Smooth muscle cell (in vitro differentiated cells): ENCODE results near the gene ZNRF3. TPM values are rescaled to one million over a fixed set of nuclear protein-coding genes. Genes with fewer than 3 reads are reported as not detected.
"Not testable (repeated sequence)": the region's sequence is repeated elsewhere in the genome, so short reads cannot be mapped to it uniquely, and the experiment has no call there.

Experiments
- DNase-seq: peaks from one replicate; lab custom pipeline; 2025; ENCODE audit not compliant: unreplicated experiment; lab: John Stamatoyannopoulos, UW
- H2AFZ ChIP-seq: fragments of 200-600 bp; sonication (generic); 2 replicates; pipeline ENCODE4 v1.6.0; 2016; ENCODE audit warnings: antibody characterized with exemption, low read depth, mild to moderate bottlenecking
- H3F3A ChIP-seq: fragments of 200-600 bp; sonication (generic); 2 replicates; pipeline ENCODE4 v1.6.0; 2017; ENCODE audit warnings: antibody characterized with exemption, low read depth
- H3K27ac ChIP-seq: fragments of 200-600 bp; sonication (generic); 2 replicates; pipeline ENCODE4 v1.5.1; 2016; ENCODE audit warnings: low read depth, mild to moderate bottlenecking
- H3K27me3 ChIP-seq: fragments of 200-600 bp; sonication (generic); 2 replicates; pipeline ENCODE4 v1.6.1; 2016; ENCODE audit warnings: low read depth, mild to moderate bottlenecking
- H3K36me3 ChIP-seq: fragments of 200-600 bp; sonication (generic); 2 replicates; pipeline ENCODE4 v1.5.1; 2016; ENCODE audit warnings: low read depth
- H3K4me1 ChIP-seq: fragments of 200-600 bp; sonication (generic); 2 replicates; pipeline ENCODE4 v1.5.1; 2016; ENCODE audit warnings: low read depth
- H3K4me2 ChIP-seq: fragments of 200-600 bp; sonication (generic); 2 replicates; pipeline ENCODE4 v1.6.0; 2016; ENCODE audit warnings: mild to moderate bottlenecking
- H3K4me3 ChIP-seq: fragments of 200-600 bp; sonication (generic); 2 replicates; pipeline ENCODE4 v1.5.1; 2016; ENCODE audit warnings: mild to moderate bottlenecking
- H3K79me2 ChIP-seq: fragments of 200-600 bp; sonication (generic); 2 replicates; pipeline ENCODE4 v1.6.0; 2016; ENCODE audit warnings: low read depth, mild to moderate bottlenecking
- H3K9ac ChIP-seq: fragments of 200-600 bp; sonication (generic); 2 replicates; pipeline ENCODE4 v1.6.0; 2016; ENCODE audit warnings: low read depth
- H3K9me3 ChIP-seq: fragments of 200-600 bp; sonication (generic); replicated peaks from 2 replicates; pipeline ENCODE4 v1.5.1; 2016; ENCODE audit warnings: low read depth
- H4K20me1 ChIP-seq: fragments of 200-600 bp; sonication (generic); 2 replicates; pipeline ENCODE4 v1.6.0; 2016; ENCODE audit warnings: low read depth
- CTCF ChIP-seq: fragments of 200-600 bp; sonication (generic); IDR thresholded peaks from 2 replicates; pipeline ENCODE4 v1.5.1; 2017; ENCODE audit warnings: borderline replicate concordance, mild to moderate bottlenecking, antibody characterized with exemption; ENCODE audit not compliant: insufficient read depth, poor library complexity, severe bottlenecking
- WGBS: methylation state at CpG from one replicate; pipeline ENCODE4 v1.1.7; 2016; ENCODE audit warnings: low lambda C conversion rate; 5-methylcytosine and 5-hydroxymethylcytosine counted together
- polyA plus RNA-seq: library from polyadenylated mRNA; unstranded; fragments of >200 nt; fragmentation: Nextera tagmentation; extraction: Ambion mirVana; gene quantifications from 2 replicates; pipeline ENCODE4 v1.2.1, GENCODE V29; 2016
- total RNA-seq: library from RNA; depleted of rRNA; stranded (reverse); fragments of >200 nt; gene quantifications from 2 replicates; pipeline ENCODE4 v1.2.3, GENCODE V29; 2014

The ZNRF3 gene
- total and polyA plus RNA-seq, 2 experiments from 2014 or later: 4.7 to 5.5 TPM

- Histone ChIP-seq H4K20me1 (peaks cover 50% of the 10 kb centered on the region), H3K27me3 (no peaks in the 10 kb centered on the region), H3K4me1 (peaks cover 23% of the 10 kb centered on the region), H3K9me3 (no peaks in the 10 kb centered on the region), H3K4me3 (no peak overlapping the region), H3K36me3 (no peaks in the 10 kb centered on the region), H3K4me2 (no peak overlapping the region), H3K9ac (no peak overlapping the region), H3K79me2 (peaks cover 27% of the 10 kb centered on the region), H3F3A (no peaks in the 10 kb centered on the region), H3K27ac (peak overlapping the region; percentile 68), H2AFZ (no peak overlapping the region)
- no peak for DNase-seq
- no peak for TF ChIP-seq CTCF
These were observed 22.0 kb downstream of the ZNRF3 start for GRCh38 chr22:28905256-28905832.

- no peaks in the 10 kb centered on the region for H3K27me3 ChIP-seq
- no peaks in the 10 kb centered on the region for H3K36me3 ChIP-seq
- H3K79me2 ChIP-seq: peaks cover 26% of the 10 kb centered on the region
- H3K4me2 ChIP-seq: no peak overlapping the region
- H3K4me3 ChIP-seq: no peak overlapping the region
- 89% methylated on average over 2 of the region's 2 CpGs for WGBS
- TF ChIP-seq CTCF: no peak
- no peak for DNase-seq
- no peaks in the 10 kb centered on the region for H3F3A ChIP-seq
- no peaks in the 10 kb centered on the region for H3K9me3 ChIP-seq
- peaks cover 60% of the 10 kb centered on the region for H4K20me1 ChIP-seq
- H3K4me1 ChIP-seq: peaks cover 23% of the 10 kb centered on the region
- H3K27ac ChIP-seq: no peak overlapping the region
- H2AFZ ChIP-seq: no peak overlapping the region
- H3K9ac ChIP-seq: no peak overlapping the region
These were observed 22.9 kb downstream of the ZNRF3 start for GRCh38 chr22:28906312-28906711.

- H2AFZ ChIP-seq: no peak overlapping the region
- H3K9ac ChIP-seq: no peak overlapping the region
- 82% methylated on average over 5 of the region's 5 CpGs for WGBS
- no peak overlapping the region for H3K4me2 ChIP-seq
- H3K4me1 ChIP-seq: peaks cover 34% of the 10 kb centered on the region
- H3K9me3 ChIP-seq: no peaks in the 10 kb centered on the region
- peaks cover 64% of the 10 kb centered on the region for H4K20me1 ChIP-seq
- DNase-seq: no peak
- H3K36me3 ChIP-seq: no peaks in the 10 kb centered on the region
- H3K4me3 ChIP-seq: no peak overlapping the region
- H3K79me2 ChIP-seq: peaks cover 20% of the 10 kb centered on the region
- no peak for TF ChIP-seq CTCF
- no peaks in the 10 kb centered on the region for H3F3A ChIP-seq
- H3K27ac ChIP-seq: no peak overlapping the region
- no peaks in the 10 kb centered on the region for H3K27me3 ChIP-seq
These were observed 24.1 kb downstream of the ZNRF3 start for GRCh38 chr22:28907311-28908008.

GRCh38 chr22:28908810-28909209 is 25.4 kb downstream of the ZNRF3 start:
- not testable (repeated sequence) for H3K4me2 ChIP-seq, H3K36me3 ChIP-seq, H2AFZ ChIP-seq, H3K27ac ChIP-seq, H3K9me3 ChIP-seq, H3K4me3 ChIP-seq, H3F3A ChIP-seq, DNase-seq, H3K27me3 ChIP-seq, H3K9ac ChIP-seq
- WGBS: 86% methylated on average over 10 of the region's 10 CpGs
- peaks cover 59% of the 10 kb centered on the region for H4K20me1 ChIP-seq
- H3K4me1 ChIP-seq: peaks cover 23% of the 10 kb centered on the region
- peaks cover 24% of the 10 kb centered on the region for H3K79me2 ChIP-seq
